Common myeloid progenitor, CD34-positive (primary cell): Measurements from ENCODE around the gene FAM43B. TPM values are rescaled to one million over a fixed set of nuclear protein-coding genes. Genes with fewer than 3 reads are reported as not detected.

ENCODE experiments used
- CTCF ChIA-PET: fragments of 350-600 bp; sonication (Branson Sonifier 250); formaldehyde crosslinking; loops from one replicate; lab custom pipeline; 2021; ENCODE audit warnings: antibody characterized with exemption; lab: Charles Lee
- POLR2A ChIA-PET: fragments of 350-600 bp; sonication (Branson Sonifier 250); formaldehyde crosslinking; loops from one replicate; lab custom pipeline; 2021; ENCODE audit warnings: antibody characterized with exemption; lab: Charles Lee
- DNase-seq, 3 donors: peaks; one replicate each; pipeline versions ENCODE4 v3.0.0 to v3.0.0-alpha.2; 2013
- H3K27ac ChIP-seq, 2 experiments: 1 replicate in 1 of 2; 2 replicates in 1 of 2; pipeline ENCODE4 v1.7.0; 2013; ENCODE audit warnings: inconsistent platforms in 2 of 2, low read length in 2 of 2, mild to moderate bottlenecking in 2 of 2, low read depth in 1 of 2, moderate library complexity in 1 of 2; ENCODE audit not compliant: severe bottlenecking in 2 of 2, insufficient read depth in 1 of 2, poor library complexity in 1 of 2
- H3K27me3 ChIP-seq, 5 experiments: replicated peaks in 2 of 5; 1 replicate in 3 of 5; 2 replicates in 2 of 5; pipeline versions ENCODE4 v1.6.1 to v1.7.0; 2013; ENCODE audit warnings: low read length in 4 of 5, mild to moderate bottlenecking in 2 of 5, moderate library complexity in 2 of 5, inconsistent platforms in 1 of 5; ENCODE audit not compliant: insufficient read depth in 5 of 5, control insufficient read depth in 4 of 5
- H3K36me3 ChIP-seq, 4 experiments: 1 replicate in 2 of 4; 2 replicates in 2 of 4; pipeline versions ENCODE4 v1.6.1 to v1.7.0; 2013; ENCODE audit warnings: low read length in 3 of 4, control low read depth in 1 of 4, mild to moderate bottlenecking in 1 of 4; ENCODE audit not compliant: control insufficient read depth in 4 of 4, insufficient read depth in 4 of 4
- H3K4me1 ChIP-seq, 4 experiments: 1 replicate in 3 of 4; 2 replicates in 1 of 4; pipeline versions ENCODE4 v1.6.1 to v1.7.1; 2013; ENCODE audit warnings: low read length in 3 of 4, mild to moderate bottlenecking in 3 of 4, control low read depth in 1 of 4, inconsistent platforms in 1 of 4, moderate library complexity in 1 of 4; ENCODE audit not compliant: control insufficient read depth in 4 of 4, insufficient read depth in 4 of 4; ENCODE audit errors: control extremely low read depth in 1 of 4
- H3K4me3 ChIP-seq, 7 experiments: 1 replicate in 4 of 7; 2 replicates in 3 of 7; pipeline versions ENCODE4 v1.5.1 to v1.7.0; 2013; ENCODE audit warnings: mild to moderate bottlenecking in 7 of 7, low read length in 6 of 7, moderate library complexity in 6 of 7, inconsistent platforms in 2 of 7, low read depth in 2 of 7, control low read depth in 1 of 7; ENCODE audit not compliant: insufficient read depth in 4 of 7, control insufficient read depth in 1 of 7; ENCODE audit errors: extremely low read depth in 1 of 7
- H3K9me3 ChIP-seq, 5 experiments: 1 replicate in 4 of 5; 2 replicates in 1 of 5; pipeline versions ENCODE4 v1.6.1 to v1.7.1; 2013; ENCODE audit warnings: low read length in 4 of 5, mild to moderate bottlenecking in 2 of 5, inconsistent platforms in 1 of 5, low read depth in 1 of 5, moderate library complexity in 1 of 5; ENCODE audit not compliant: control insufficient read depth in 4 of 5, insufficient read depth in 2 of 5; ENCODE audit errors: control extremely low read depth in 1 of 5
- WGBS: methylation state at CpG from one replicate; pipeline ENCODE4 v1.1.5; 2013; ENCODE audit not compliant: insufficient coverage; 5-methylcytosine and 5-hydroxymethylcytosine counted together
- polyA plus RNA-seq: library from polyadenylated mRNA; unstranded; fragments of 120-200 nt; gene quantifications from one replicate; pipeline ENCODE4 v1.2.1, GENCODE V29; 2013

The FAM43B gene
- polyA plus RNA-seq, result 0.04 TPM

- DNase-seq, result peak; percentile 56 to 79 (median 74)
- Histone ChIP-seq H3K27ac (no peak within 1 kb of the TSS), H3K4me3 (peak within 1 kb of the TSS in 5 of 7 experiments; percentile 15 to 62 (median 50)), H3K9me3 (peaks cover 0 to 2% (median 0%) of the 10 kb centered on the region in 5 experiments), H3K36me3 (no peaks in the 10 kb centered on the region), H3K27me3 (peaks cover 18 to 84% (median 38%) of the 10 kb centered on the region in 5 experiments), H3K4me1 (peaks cover 0 to 23% (median 13%) of the 10 kb centered on the region in 4 experiments)
- ChIA-PET POLR2A (no interaction called here), CTCF (interaction anchor here (1.2 to 1.6 kb wide), 3 partner anchors 11 to 29 kb away, joined by 3 to 4 read pairs (median 3); no protein-coding TSS in a partner anchor)
- WGBS, result 4% methylated on average over 27 of the region's 47 CpGs
These were observed at the start of gene FAM43B for GRCh38 chr1:20551945-20552727. FAM43B (plus strand) TSS chr1:20552573; CDS start chr1:20552974, 401 bp downstream.

GRCh38 chr1:20505488-20505887, 46.9 kb upstream of the FAM43B start:
- Histone ChIP-seq H3K27ac (no peak overlapping the region), H3K4me3 (no peak overlapping the region), H3K36me3 (peaks cover 15 to 26% (median 21%) of the 10 kb centered on the region in 4 experiments), H3K9me3 (no peaks in the 10 kb centered on the region), H3K4me1 (peaks cover 5 to 14% (median 11%) of the 10 kb centered on the region in 4 experiments), H3K27me3 (peaks cover 0 to 2% (median 0%) of the 10 kb centered on the region in 5 experiments)
- ChIA-PET CTCF (interaction anchor here (1.2 kb wide), 1 partner anchor 12 kb away, joined by 3 read pairs; no protein-coding TSS in a partner anchor), POLR2A (no interaction called here)
- DNase-seq, result no peak
- WGBS, result no CpG with 5 or more reads among the region's 1 CpG

GRCh38 chr1:20507248-20507563, 45.2 kb upstream of the FAM43B start:
- H3K27ac ChIP-seq, result peak overlapping the region; percentile 68 to 91
- ChIA-PET POLR2A (interaction anchor here (1.1 kb wide), 1 partner anchor 13 kb away, joined by 3 read pairs; no protein-coding TSS in a partner anchor), CTCF (interaction anchor here (1.1 kb wide), 1 partner anchor 16 kb away, joined by 3 read pairs; no protein-coding TSS in a partner anchor)
- peaks cover 0 to 9% (median 7%) of the 10 kb centered on the region in 4 experiments for H3K36me3 ChIP-seq
- H3K27me3 ChIP-seq, result peaks cover 0 to 10% (median 4%) of the 10 kb centered on the region in 5 experiments
- WGBS, result 80% methylated on average over 3 of the region's 5 CpGs
- H3K4me3 ChIP-seq, result peak overlapping the region in 6 of 7 experiments; percentile 86 to 97 (median 90)
- DNase-seq, result peak in 1 of 3 donors; percentile 49
- H3K9me3 ChIP-seq, result no peaks in the 10 kb centered on the region
- peaks cover 5 to 14% (median 11%) of the 10 kb centered on the region in 4 experiments for H3K4me1 ChIP-seq

GRCh38 chr1:20507564-20508410, 44.6 kb upstream of the FAM43B start, which contains the start of gene MUL1:
MUL1 (minus strand) TSS chr1:20508151; CDS start chr1:20508024, 127 bp downstream.
- H3K27ac ChIP-seq, result peak within 1 kb of the TSS; percentile 68 to 91
- peak; percentile 94 to 96 (median 95) for DNase-seq
- peak within 1 kb of the TSS; percentile 77 to 97 (median 90) for H3K4me3 ChIP-seq
- H3K4me1 ChIP-seq, result peaks cover 5 to 14% (median 11%) of the 10 kb centered on the region in 4 experiments
- H3K9me3 ChIP-seq, result no peaks in the 10 kb centered on the region
- WGBS, result under 1% methylated on average over 57 of the region's 58 CpGs
- H3K27me3 ChIP-seq, result peaks cover 0 to 10% (median 4%) of the 10 kb centered on the region in 5 experiments
- ChIA-PET POLR2A (interaction anchor here (1.1 kb wide), 1 partner anchor 14 kb away, joined by 3 read pairs; no protein-coding TSS in a partner anchor), CTCF (interaction anchor here (1.3 kb wide), 1 partner anchor 19 kb away, joined by 3 read pairs; no protein-coding TSS in a partner anchor)
- peaks cover 0 to 6% (median 6%) of the 10 kb centered on the region in 4 experiments for H3K36me3 ChIP-seq

GRCh38 chr1:20508411-20508771, 44.0 kb upstream of the FAM43B start:
- H3K4me3 ChIP-seq, result peak overlapping the region; percentile 77 to 97 (median 90)
- ChIA-PET POLR2A (interaction anchor here (1.1 kb wide), 1 partner anchor 14 kb away, joined by 3 read pairs; no protein-coding TSS in a partner anchor), CTCF (interaction anchor here (0.9 to 1.3 kb wide), 2 partner anchors 14 to 18 kb away, joined by 3 to 4 read pairs; no protein-coding TSS in a partner anchor)
- peaks cover 0 to 15% (median 4%) of the 10 kb centered on the region in 5 experiments for H3K27me3 ChIP-seq
- no peaks in the 10 kb centered on the region for H3K9me3 ChIP-seq
- peaks cover 5 to 14% (median 11%) of the 10 kb centered on the region in 4 experiments for H3K4me1 ChIP-seq
- no peak for DNase-seq
- 100% methylated on average over 2 of the region's 5 CpGs for WGBS
- H3K36me3 ChIP-seq, result peaks cover 0 to 5% (median 3%) of the 10 kb centered on the region in 4 experiments
- H3K27ac ChIP-seq, result peak overlapping the region; percentile 68 to 91

- Histone ChIP-seq H3K4me3 (no peak overlapping the region), H3K9me3 (no peaks in the 10 kb centered on the region), H3K36me3 (no peaks in the 10 kb centered on the region), H3K4me1 (peaks cover 5 to 12% (median 10%) of the 10 kb centered on the region in 4 experiments), H3K27me3 (peaks cover 0 to 15% (median 6%) of the 10 kb centered on the region in 5 experiments), H3K27ac (no peak overlapping the region)
- no peak for DNase-seq
- CTCF ChIA-PET, result no interaction called here
- POLR2A ChIA-PET, result no interaction called here
- WGBS, result 71% methylated on average over 2 of the region's 6 CpGs
These were observed 40.6 kb upstream of the FAM43B start for GRCh38 chr1:20511518-20512428.
